NCI-H1436 (cell line): ENCODE data around the gene ZNF862.

ENCODE experiments used
- DNase-seq: peaks from one replicate; lab custom pipeline; 2025; lab: John Stamatoyannopoulos, UW

Gene ZNF862

GRCh38 chr7:149838224-149838991, at the start of gene ZNF862:
TSS of gene ZNF862 (plus strand) at chr7:149838375. CDS start at chr7:149838612, 237 bp downstream.
- DNase-seq = peak; percentile 97

- no peak for DNase-seq
Measured at GRCh38 chr7:149789101-149789500, 49.1 kb upstream of the ZNF862 start.

- DNase-seq = no peak
Measured at GRCh38 chr7:149790146-149790548, 48.0 kb upstream of the ZNF862 start.

- DNase-seq = no peak
Measured at GRCh38 chr7:149790754-149791360, 47.3 kb upstream of the ZNF862 start.

GRCh38 chr7:149791411-149792219, 46.6 kb upstream of the ZNF862 start:
- no peak for DNase-seq

- DNase-seq = no peak
Measured at GRCh38 chr7:149792220-149792595, 46.0 kb upstream of the ZNF862 start.

GRCh38 chr7:149793261-149793660, 44.9 kb upstream of the ZNF862 start:
- no peak for DNase-seq

GRCh38 chr7:149794661-149795060, 43.5 kb upstream of the ZNF862 start:
- DNase-seq = no peak

- no peak for DNase-seq
Measured at GRCh38 chr7:149795126-149795525, 43.0 kb upstream of the ZNF862 start.

- no peak for DNase-seq
Measured at GRCh38 chr7:149796287-149796860, 41.8 kb upstream of the ZNF862 start.

GRCh38 chr7:149797771-149798170, 40.4 kb upstream of the ZNF862 start:
- DNase-seq = no peak

- DNase-seq = no peak
Measured at GRCh38 chr7:149799397-149800168, 38.6 kb upstream of the ZNF862 start.

GRCh38 chr7:149800169-149800555, 38.0 kb upstream of the ZNF862 start:
- DNase-seq = no peak

GRCh38 chr7:149801002-149801566, 37.1 kb upstream of the ZNF862 start:
- DNase-seq = no peak

GRCh38 chr7:149801816-149802215, 36.4 kb upstream of the ZNF862 start:
- DNase-seq = no peak

- no peak for DNase-seq
Measured at GRCh38 chr7:149802966-149803365, 35.2 kb upstream of the ZNF862 start.

- DNase-seq = no peak
Measured at GRCh38 chr7:149803551-149804074, 34.6 kb upstream of the ZNF862 start.

- no peak for DNase-seq
Measured at GRCh38 chr7:149804106-149804505, 34.1 kb upstream of the ZNF862 start.

GRCh38 chr7:149806726-149807125, 31.4 kb upstream of the ZNF862 start:
- DNase-seq = no peak

GRCh38 chr7:149808311-149808710, 29.9 kb upstream of the ZNF862 start:
- DNase-seq = no peak

- DNase-seq = no peak
Measured at GRCh38 chr7:149809215-149809614, 29.0 kb upstream of the ZNF862 start.
